Neuronal stem cell (in vitro differentiated cells): ENCODE measurements around the gene GNG14.

Source experiments
- DNase-seq: peaks from one replicate; pipeline ENCODE4 v3.0.0-alpha.2; 2013; ENCODE audit warnings: low spot score
- H2AFZ ChIP-seq: one replicate; pipeline ENCODE4 v1.6.1; 2013; ENCODE audit warnings: mild to moderate bottlenecking, low read length, inconsistent platforms
- H2AK5ac ChIP-seq: 2 replicates; pipeline ENCODE4 v1.6.1; 2013; ENCODE audit warnings: low read depth, mild to moderate bottlenecking, inconsistent platforms, low read length, moderate library complexity, mixed read lengths
- H2BK120ac ChIP-seq: 2 replicates; pipeline ENCODE4 v1.6.1; 2013; ENCODE audit warnings: low read depth, mild to moderate bottlenecking, inconsistent platforms, low read length, moderate library complexity, mixed read lengths
- H2BK12ac ChIP-seq: one replicate; pipeline ENCODE4 v1.6.1; 2013; ENCODE audit warnings: low read length, inconsistent platforms
- H2BK15ac ChIP-seq: 2 replicates; pipeline ENCODE4 v1.6.1; 2013; ENCODE audit warnings: mild to moderate bottlenecking, low read length, inconsistent platforms, mixed read lengths
- H2BK5ac ChIP-seq: one replicate; pipeline ENCODE4 v1.6.1; 2013; ENCODE audit warnings: inconsistent platforms, mild to moderate bottlenecking, low read length, moderate library complexity
- H3K14ac ChIP-seq: one replicate; pipeline ENCODE4 v1.6.1; 2013; ENCODE audit warnings: low read length, inconsistent platforms
- H3K18ac ChIP-seq: 2 replicates; pipeline ENCODE4 v1.6.1; 2013; ENCODE audit warnings: low read length, inconsistent platforms
- H3K23ac ChIP-seq: 2 replicates; pipeline ENCODE4 v1.6.1; 2013; ENCODE audit warnings: low read depth, mild to moderate bottlenecking, mixed read lengths, low read length, inconsistent platforms; ENCODE audit not compliant: poor library complexity
- H3K27ac ChIP-seq: replicated peaks from 3 replicates; pipeline ENCODE4 v1.5.1; 2013; ENCODE audit warnings: low read length, inconsistent platforms
- H3K27me3 ChIP-seq, 3 experiments: 2 replicates each; pipeline ENCODE4 v1.6.1; 2013; ENCODE audit warnings: low read length in 3 of 3, mild to moderate bottlenecking in 2 of 3, inconsistent platforms in 1 of 3, low read depth in 1 of 3, mixed read lengths in 1 of 3, moderate library complexity in 1 of 3; ENCODE audit not compliant: control insufficient read depth in 3 of 3, insufficient read depth in 3 of 3
- H3K36me3 ChIP-seq, 2 donors: replicated peaks in 1 of 2; 2 replicates each; pipeline ENCODE4 v1.6.1; 2013; ENCODE audit warnings: low read length in 2 of 2; ENCODE audit not compliant: control insufficient read depth in 2 of 2, insufficient read depth in 2 of 2
- H3K4ac ChIP-seq: 2 replicates; pipeline ENCODE4 v1.6.1; 2013; ENCODE audit warnings: inconsistent platforms, mild to moderate bottlenecking, low read length, moderate library complexity
- H3K4me1 ChIP-seq, 2 donors: 1 replicate in 1 of 2; 2 replicates in 1 of 2; pipeline ENCODE4 v1.6.1; 2013; ENCODE audit warnings: low read length in 2 of 2, low read depth in 1 of 2; ENCODE audit not compliant: control insufficient read depth in 2 of 2, insufficient read depth in 1 of 2
- H3K4me2 ChIP-seq: one replicate; pipeline ENCODE4 v1.6.1; 2013; ENCODE audit warnings: mild to moderate bottlenecking, low read length, inconsistent platforms; ENCODE audit not compliant: insufficient read depth, poor library complexity, severe bottlenecking
- H3K4me3 ChIP-seq, 2 donors: 2 replicates each; pipeline ENCODE4 v1.5.1; 2013; ENCODE audit warnings: low read length in 2 of 2, mild to moderate bottlenecking in 2 of 2, inconsistent platforms in 1 of 2, moderate library complexity in 1 of 2
- H3K79me1 ChIP-seq: one replicate; pipeline ENCODE4 v1.6.1; 2013; ENCODE audit warnings: low read depth, mild to moderate bottlenecking, inconsistent platforms, low read length, moderate library complexity
- H3K9ac ChIP-seq: one replicate; pipeline ENCODE4 v1.6.1; 2013; ENCODE audit warnings: mild to moderate bottlenecking, low read depth, low read length, inconsistent platforms; ENCODE audit not compliant: poor library complexity
- H3K9me3 ChIP-seq, 2 donors: replicated peaks in 1 of 2; 2 replicates each; pipeline versions ENCODE3 to v1.6.1; 2013; ENCODE audit warnings: low read length in 2 of 2, mild to moderate bottlenecking in 2 of 2, inconsistent platforms in 1 of 2, low read depth in 1 of 2, mixed read lengths in 1 of 2, moderate library complexity in 1 of 2; ENCODE audit not compliant: control insufficient read depth in 2 of 2, insufficient read depth in 1 of 2
- H4K8ac ChIP-seq: one replicate; pipeline ENCODE4 v1.6.1; 2013; ENCODE audit warnings: low read depth, mild to moderate bottlenecking, inconsistent platforms, low read length, moderate library complexity
- H4K91ac ChIP-seq: one replicate; pipeline ENCODE4 v1.6.1; 2013; ENCODE audit warnings: low read length, low read depth, mild to moderate bottlenecking, inconsistent platforms; ENCODE audit not compliant: poor library complexity
- WGBS, 2 donors: extraction: QIAGEN DNeasy Blood & Tissue Kit; methylation state at CpG; one replicate each; pipeline ENCODE4 v1.1.7; 2013; ENCODE audit warnings: missing lambda C conversion rate in 2 of 2, mixed read lengths in 1 of 2; ENCODE audit not compliant: insufficient read length in 2 of 2, insufficient replicate concordance in 1 of 2; ENCODE audit errors: extremely low coverage in 2 of 2; 5-methylcytosine and 5-hydroxymethylcytosine counted together

The GNG14 gene

GRCh38 chr19:12669270-12670158 lies 18.3 kb upstream of the GNG14 start:
- DNase-seq, result peak; percentile 77
- H3K36me3 ChIP-seq, result peaks cover 32 to 54% of the 10 kb centered on the region in 2 donors
- peak overlapping the region; percentile 58 for H4K91ac ChIP-seq
- peak overlapping the region; percentile 87 for H2AFZ ChIP-seq
- H3K27me3 ChIP-seq, result no peaks in the 10 kb centered on the region
- peak overlapping the region; percentile 78 to 92 for H3K4me3 ChIP-seq
- peaks cover 17 to 25% of the 10 kb centered on the region in 2 donors for H3K4me1 ChIP-seq
- peak overlapping the region; percentile 86 for H3K14ac ChIP-seq
- H3K23ac ChIP-seq, result peak overlapping the region; percentile 97
- peak overlapping the region; percentile 95 for H2AK5ac ChIP-seq
- peaks cover 28% of the 10 kb centered on the region for H3K79me1 ChIP-seq
- H3K9me3 ChIP-seq, result no peaks in the 10 kb centered on the region
- H3K27ac ChIP-seq, result peak overlapping the region; percentile 87
- H3K9ac ChIP-seq, result peak overlapping the region; percentile 98
- H2BK15ac ChIP-seq, result peak overlapping the region; percentile 32
- H3K4ac ChIP-seq, result peak overlapping the region; percentile 78
- H2BK5ac ChIP-seq, result peak overlapping the region; percentile 85
- no peak overlapping the region for H2BK120ac ChIP-seq
- H3K4me2 ChIP-seq, result peak overlapping the region; percentile 96
- peak overlapping the region; percentile 87 for H4K8ac ChIP-seq
- H2BK12ac ChIP-seq, result no peak overlapping the region
- peak overlapping the region; percentile 88 for H3K18ac ChIP-seq
- WGBS, 2 donors, result no CpG with 5 or more reads among the region's 64 CpGs

- Histone ChIP-seq H3K4me1 (peaks cover 17 to 25% of the 10 kb centered on the region in 2 donors), H3K4ac (no peak overlapping the region), H2AK5ac (peak overlapping the region; percentile 92), H3K23ac (peak overlapping the region; percentile 97), H3K4me3 (peak overlapping the region; percentile 78 to 92), H2AFZ (peak overlapping the region; percentile 87), H3K4me2 (peak overlapping the region; percentile 96), H4K8ac (peak overlapping the region; percentile 87), H3K27ac (no peak overlapping the region), H2BK5ac (peak overlapping the region; percentile 85), H4K91ac (peak overlapping the region; percentile 58), H2BK15ac (no peak overlapping the region), H3K9ac (peak overlapping the region; percentile 98), H2BK120ac (no peak overlapping the region), H3K36me3 (peaks cover 30 to 53% of the 10 kb centered on the region in 2 donors), H3K18ac (peak overlapping the region; percentile 88), H2BK12ac (no peak overlapping the region), H3K27me3 (no peaks in the 10 kb centered on the region), H3K79me1 (peaks cover 28% of the 10 kb centered on the region), H3K14ac (no peak overlapping the region), H3K9me3 (no peaks in the 10 kb centered on the region)
- no CpG with 5 or more reads among the region's 26 CpGs for WGBS, 2 donors
- no peak for DNase-seq
Measured at GRCh38 chr19:12670159-12670928, 17.5 kb upstream of the GNG14 start.

GRCh38 chr19:12672744-12673143 lies 15.1 kb upstream of the GNG14 start:
- H3K36me3 ChIP-seq, result peaks cover 48 to 70% of the 10 kb centered on the region in 2 donors
- no peaks in the 10 kb centered on the region for H3K27me3 ChIP-seq
- no peak overlapping the region for H3K4me3 ChIP-seq
- no peak overlapping the region for H2BK120ac ChIP-seq
- peaks cover 12 to 16% of the 10 kb centered on the region in 2 donors for H3K4me1 ChIP-seq
- H3K4me2 ChIP-seq, result no peak overlapping the region
- no peak overlapping the region for H3K18ac ChIP-seq
- H3K9me3 ChIP-seq, result no peaks in the 10 kb centered on the region
- WGBS, 2 donors, result no CpG with 5 or more reads among the region's 10 CpGs
- H2BK15ac ChIP-seq, result no peak overlapping the region
- no peak overlapping the region for H3K14ac ChIP-seq
- DNase-seq, result no peak
- no peak overlapping the region for H3K4ac ChIP-seq
- no peak overlapping the region for H2BK5ac ChIP-seq
- no peak overlapping the region for H3K9ac ChIP-seq
- H2AFZ ChIP-seq, result no peak overlapping the region
- peaks cover 28% of the 10 kb centered on the region for H3K79me1 ChIP-seq
- H3K27ac ChIP-seq, result no peak overlapping the region
- H2AK5ac ChIP-seq, result no peak overlapping the region
- no peak overlapping the region for H4K91ac ChIP-seq
- no peak overlapping the region for H4K8ac ChIP-seq
- H2BK12ac ChIP-seq, result no peak overlapping the region
- no peak overlapping the region for H3K23ac ChIP-seq

- Histone ChIP-seq H3K9ac (peak overlapping the region; percentile 15), H3K4me3 (peak overlapping the region in 1 of 2 donors; percentile 16), H3K79me1 (peaks cover 11% of the 10 kb centered on the region), H3K27me3 (no peaks in the 10 kb centered on the region), H3K4me1 (peaks cover 2 to 4% of the 10 kb centered on the region in 2 donors), H3K14ac (no peak overlapping the region), H4K8ac (no peak overlapping the region), H3K23ac (peak overlapping the region; percentile 86), H3K18ac (no peak overlapping the region), H2BK12ac (no peak overlapping the region), H2BK15ac (no peak overlapping the region), H3K4me2 (no peak overlapping the region), H3K9me3 (no peaks in the 10 kb centered on the region), H3K27ac (no peak overlapping the region), H3K4ac (no peak overlapping the region), H3K36me3 (peaks cover 58 to 87% of the 10 kb centered on the region in 2 donors), H4K91ac (no peak overlapping the region), H2BK5ac (no peak overlapping the region), H2BK120ac (no peak overlapping the region), H2AK5ac (no peak overlapping the region), H2AFZ (no peak overlapping the region)
- DNase-seq, result no peak
- WGBS, 2 donors, result no CpG with 5 or more reads among the region's 10 CpGs
Measured at GRCh38 chr19:12675399-12675798, 12.4 kb upstream of the GNG14 start.
